IMR-90 (cell line): ENCODE data around the gene ASTE1. TPM values are rescaled to one million over a fixed set of nuclear protein-coding genes. Genes with fewer than 3 reads are reported as not detected.
A peak's percentile ranks its signal among the peaks of the same experiment; 100 is the strongest.

Experiments used
- ATAC-seq: fragments of 200-7000 bp; cut with Tn5 transposase; 2 replicates; pipeline ENCODE4 v1.9.1; 2020; ENCODE audit warnings: low read depth, mild to moderate bottlenecking, moderate library complexity
- BruUV-seq: library from RNA; stranded (reverse); fragments of 400-500 nt; replicated peaks from 2 replicates; lab custom pipeline; 2021; lab: Mats Ljungman, UMichigan
- CTCF ChIA-PET: fragments of 300-600 bp; formaldehyde crosslinking; extraction: SDS; loops from one replicate; lab custom pipeline; 2021; ENCODE audit warnings: antibody characterized with exemption; lab: Yijun Ruan, JAX
- POLR2A ChIA-PET: fragments of 300-600 bp; sonication (Branson Sonifier 250); formaldehyde crosslinking; loops from one replicate; lab custom pipeline; 2022; ENCODE audit warnings: antibody characterized with exemption; ENCODE audit not compliant: unreplicated experiment; lab: Charles Lee
- DNase-seq: peaks from one replicate; pipeline ENCODE4 v3.0.0; 2013
- H2AFZ ChIP-seq: replicated peaks from 2 replicates; pipeline ENCODE3; 2013; ENCODE audit warnings: low read length, mild to moderate bottlenecking; ENCODE audit not compliant: poor library complexity
- H2AK5ac ChIP-seq: 2 replicates; pipeline ENCODE4 v1.6.1; 2013; ENCODE audit warnings: low read depth, low read length, inconsistent platforms
- H2AK9ac ChIP-seq: replicated peaks from 2 replicates; pipeline ENCODE3; 2013; ENCODE audit warnings: mild to moderate bottlenecking, low read depth, low read length, moderate library complexity; ENCODE audit not compliant: poor library complexity
- H2BK120ac ChIP-seq: 2 replicates; pipeline ENCODE4 v1.6.1; 2013; ENCODE audit warnings: low read depth, low read length, inconsistent platforms
- H2BK15ac ChIP-seq: 3 replicates; pipeline ENCODE4 v1.6.1; 2013; ENCODE audit warnings: low read depth, low read length, inconsistent platforms
- H2BK20ac ChIP-seq: 2 replicates; pipeline ENCODE4 v1.6.1; 2013; ENCODE audit warnings: low read depth, mild to moderate bottlenecking, inconsistent platforms, low read length, moderate library complexity
- H2BK5ac ChIP-seq: 2 replicates; pipeline ENCODE4 v1.6.1; 2013; ENCODE audit warnings: mild to moderate bottlenecking, low read depth, low read length, inconsistent platforms; ENCODE audit not compliant: poor library complexity, severe bottlenecking
- H3K14ac ChIP-seq: replicated peaks from 2 replicates; pipeline ENCODE4 v1.6.1; 2013; ENCODE audit warnings: low read depth, low read length, inconsistent platforms
- H3K18ac ChIP-seq: 2 replicates; pipeline ENCODE4 v1.6.1; 2013; ENCODE audit warnings: low read depth, low read length, control low read depth
- H3K23ac ChIP-seq: 2 replicates; pipeline ENCODE4 v1.6.1; 2013; ENCODE audit warnings: low read depth, low read length, inconsistent platforms
- H3K27ac ChIP-seq: 2 replicates; pipeline ENCODE4 v1.5.1; 2013; ENCODE audit warnings: mild to moderate bottlenecking, control low read depth, low read length; ENCODE audit not compliant: insufficient read depth
- H3K27me3 ChIP-seq: 2 replicates; pipeline ENCODE4 v1.6.1; 2013; ENCODE audit warnings: low read length; ENCODE audit not compliant: control insufficient read depth, insufficient read depth
- H3K36me3 ChIP-seq: 2 replicates; pipeline ENCODE4 v1.6.1; 2013; ENCODE audit warnings: low read length, mixed read lengths; ENCODE audit not compliant: control insufficient read depth, insufficient read depth
- H3K4ac ChIP-seq: 2 replicates; pipeline ENCODE4 v1.6.1; 2013; ENCODE audit warnings: low read depth, low read length, inconsistent platforms
- H3K4me1 ChIP-seq: 2 replicates; pipeline ENCODE4 v1.6.1; 2013; ENCODE audit warnings: low read length, mixed read lengths; ENCODE audit not compliant: control insufficient read depth, insufficient read depth
- H3K4me2 ChIP-seq: 2 replicates; pipeline ENCODE4 v1.6.1; 2013; ENCODE audit warnings: low read depth, mild to moderate bottlenecking, control low read depth, low read length, moderate library complexity
- H3K4me3 ChIP-seq: 2 replicates; pipeline ENCODE4 v1.5.1; 2013; ENCODE audit warnings: low read depth, mild to moderate bottlenecking, control low read depth, low read length, moderate library complexity; ENCODE audit not compliant: insufficient read depth
- H3K56ac ChIP-seq: 2 replicates; pipeline ENCODE4 v1.6.1; 2013; ENCODE audit warnings: low read length, inconsistent platforms; ENCODE audit not compliant: insufficient read depth; ENCODE audit errors: extremely low read depth
- H3K79me1 ChIP-seq, 2 experiments: 2 replicates each; pipeline ENCODE4 v1.6.1; 2013; ENCODE audit warnings: low read length in 2 of 2, inconsistent platforms in 1 of 2, low read depth in 1 of 2
- H3K9ac ChIP-seq: 2 replicates; pipeline ENCODE4 v1.6.1; 2013; ENCODE audit warnings: low read depth, low read length, control low read depth
- H3K9me1 ChIP-seq: 2 replicates; pipeline ENCODE4 v1.6.1; 2013; ENCODE audit warnings: low read length, inconsistent platforms; ENCODE audit not compliant: insufficient read depth
- H3K9me3 ChIP-seq: 2 replicates; pipeline ENCODE4 v1.6.1; 2013; ENCODE audit warnings: low read length; ENCODE audit not compliant: control insufficient read depth, insufficient read depth
- H4K20me1 ChIP-seq: 2 replicates; pipeline ENCODE4 v1.6.1; 2013; ENCODE audit warnings: low read length, inconsistent platforms; ENCODE audit not compliant: insufficient read depth
- H4K5ac ChIP-seq: 2 replicates; pipeline ENCODE4 v1.6.1; 2013; ENCODE audit warnings: mild to moderate bottlenecking, low read depth, low read length, control low read depth
- H4K8ac ChIP-seq, 2 experiments: 2 replicates each; pipeline ENCODE4 v1.6.1; 2013; ENCODE audit warnings: low read depth in 2 of 2, low read length in 2 of 2, control low read depth in 1 of 2, inconsistent platforms in 1 of 2
- H4K91ac ChIP-seq: 2 replicates; pipeline ENCODE4 v1.6.1; 2013; ENCODE audit warnings: low read depth, low read length, inconsistent platforms; ENCODE audit not compliant: insufficient read depth
- CEBPB ChIP-seq: IDR thresholded peaks from 2 replicates; pipeline ENCODE4 v1.6.1; 2012; ENCODE audit warnings: low read depth, low read length, improper control_type of control experiment
- CHD1 ChIP-seq: IDR thresholded peaks from 2 replicates; pipeline ENCODE4 v1.6.1; 2012; ENCODE audit warnings: low read depth, low read length, improper control_type of control experiment
- MAZ ChIP-seq: IDR thresholded peaks from 2 replicates; pipeline ENCODE4 v1.6.1; 2012; ENCODE audit warnings: low read depth, mild to moderate bottlenecking, low read length, improper control_type of control experiment, moderate library complexity, borderline replicate concordance
- MXI1 ChIP-seq: IDR thresholded peaks from 2 replicates; pipeline ENCODE4 v1.6.1; 2012; ENCODE audit warnings: low read depth, mild to moderate bottlenecking, low read length, moderate library complexity, borderline replicate concordance
- NFE2L2 ChIP-seq: fragments of 150-350 bp; IDR thresholded peaks from 2 replicates; pipeline ENCODE4 v1.6.1; 2016; ENCODE audit warnings: low read depth, mild to moderate bottlenecking, low read length
- POLR2A ChIP-seq: IDR thresholded peaks from 2 replicates; pipeline ENCODE4 v1.6.1; 2012; ENCODE audit warnings: mild to moderate bottlenecking, low read depth, low read length
- SMC3 ChIP-seq: fragments of 150-350 bp; IDR thresholded peaks from 2 replicates; pipeline ENCODE4 v1.6.1; 2016; ENCODE audit warnings: low read depth, mild to moderate bottlenecking, antibody characterized with exemption, low read length, moderate library complexity
- WGBS, 2 experiments: methylation state at CpG; one replicate each; pipeline versions ENCODE4 v1.1.5 to v1.1.7; 2013; ENCODE audit warnings: missing lambda C conversion rate in 2 of 2; ENCODE audit not compliant: insufficient read length in 1 of 2; ENCODE audit errors: extremely low coverage in 2 of 2; 5-methylcytosine and 5-hydroxymethylcytosine counted together
- dilution Hi-C: fragments of 300-500 bp; cut with HindIII; formaldehyde crosslinking; loops from one replicate; pipeline ENCODE4 v1.14.3; 2018; ENCODE audit warnings: low sequenced_read_pairs; ENCODE audit not compliant: unreplicated experiment
- in situ Hi-C: fragments of 300-500 bp; cut with MboI; formaldehyde crosslinking; loops from 3 replicates; pipeline ENCODE4 v1.14.3; 2019; ENCODE audit warnings: low sequenced_read_pairs, inconsistent platforms, mixed read lengths
- intact Hi-C: fragments of 100-400 bp; cut with micrococcal nuclease; formaldehyde crosslinking; loops from 2 replicates; pipeline ENCODE4 v1.10.0; 2022
- polyA plus RNA-seq, 3 experiments: library from polyadenylated mRNA; depleted of rRNA; stranded (reverse); fragments of >200 nt; gene quantifications; 2 replicates each; pipeline ENCODE4 v1.2.3, GENCODE V29; 2012; ENCODE audit warnings: low replicate concordance in 1 of 3
- total RNA-seq: library from RNA; depleted of rRNA; stranded (reverse); fragments of >200 nt; gene quantifications from 2 replicates; pipeline ENCODE4 v1.2.3, GENCODE V29; 2012

The ASTE1 gene
- total and polyA plus RNA-seq, 2 of the 4 experiments (the other 2 are of a cell fraction), result 3.2 to 7.5 TPM

GRCh38 chr3:131075632-131076328, 49.2 kb upstream of the ASTE1 start:
- ChIA-PET CTCF (no interaction called here), POLR2A (no interaction called here)
- Histone ChIP-seq H3K79me1 (no peaks in the 10 kb centered on the region), H3K9me1 (no peaks in the 10 kb centered on the region), H3K27me3 (no peaks in the 10 kb centered on the region), H2BK5ac (no peak overlapping the region), H4K91ac (no peak overlapping the region), H3K23ac (no peak overlapping the region), H2AFZ (no peak overlapping the region), H2BK15ac (no peak overlapping the region), H3K9me3 (no peaks in the 10 kb centered on the region), H3K27ac (no peak overlapping the region), H3K18ac (no peak overlapping the region), H3K56ac (no peak overlapping the region), H3K4me3 (no peak overlapping the region), H3K14ac (no peak overlapping the region), H3K4me1 (no peaks in the 10 kb centered on the region), H2AK5ac (no peak overlapping the region), H2AK9ac (peak overlapping the region; percentile 9), H3K4ac (no peak overlapping the region), H4K5ac (no peak overlapping the region), H3K36me3 (no peaks in the 10 kb centered on the region), H4K8ac (no peak overlapping the region), H3K9ac (no peak overlapping the region), H2BK20ac (no peak overlapping the region), H2BK120ac (no peak overlapping the region), H4K20me1 (no peaks in the 10 kb centered on the region), H3K4me2 (no peak overlapping the region)
- BruUV-seq, result no TSS peak
- ATAC-seq, result no peak
- WGBS, 2 experiments, result 100% methylated on average over 1 of the region's 4 CpGs; no CpG with 5 or more reads in 1 of the 2 experiments
- intact Hi-C loops (no loop called here), dilution Hi-C loops (no loop called here), in situ Hi-C loops (no loop called here)
- no peak for DNase-seq
- no peak for TF ChIP-seq CHD1
- TF ChIP-seq NFE2L2, result no peak
- TF ChIP-seq MAZ, result no peak
- no peak for TF ChIP-seq MXI1
- no peak for TF ChIP-seq SMC3
- no peak for TF ChIP-seq POLR2A
- no peak for TF ChIP-seq CEBPB
